Neural progenitor cell (in vitro differentiated cells): ENCODE data around the gene ZNF831. TPM values are rescaled to one million over a fixed set of nuclear protein-coding genes. Genes with fewer than 3 reads are reported as not detected.

ENCODE experiments used
- DNase-seq: peaks from one replicate; pipeline ENCODE4 v3.0.0-alpha.2; 2016; ENCODE audit warnings: low spot score
- H2AFZ ChIP-seq: fragments of 200-600 bp; sonication (generic); replicated peaks from 2 replicates; pipeline ENCODE4 v1.6.1; 2016; ENCODE audit warnings: antibody characterized with exemption
- H3F3A ChIP-seq: fragments of 200-600 bp; sonication (generic); 2 replicates; pipeline ENCODE4 v1.6.1; 2016; ENCODE audit warnings: antibody characterized with exemption, low read depth
- H3K27ac ChIP-seq: fragments of 200-600 bp; sonication (generic); 2 replicates; pipeline ENCODE4 v1.5.1; 2016; ENCODE audit warnings: mild to moderate bottlenecking
- H3K27me3 ChIP-seq: fragments of 200-600 bp; sonication (generic); 2 replicates; pipeline ENCODE4 v1.6.1; 2016; ENCODE audit warnings: mild to moderate bottlenecking, moderate library complexity
- H3K36me3 ChIP-seq: fragments of 200-600 bp; sonication (generic); 2 replicates; pipeline ENCODE4 v1.5.1; 2016
- H3K4me1 ChIP-seq: fragments of 200-600 bp; sonication (generic); 2 replicates; pipeline ENCODE4 v1.6.1; 2016; ENCODE audit warnings: mixed run types
- H3K4me2 ChIP-seq: fragments of 200-600 bp; sonication (generic); 2 replicates; pipeline ENCODE4 v1.6.1; 2016
- H3K4me3 ChIP-seq: fragments of 200-600 bp; sonication (generic); 2 replicates; pipeline ENCODE4 v1.5.1; 2016
- H3K79me2 ChIP-seq: fragments of 200-600 bp; sonication (generic); 2 replicates; pipeline ENCODE4 v1.6.1; 2016; ENCODE audit warnings: low read depth
- H3K9ac ChIP-seq: fragments of 200-600 bp; sonication (generic); 2 replicates; pipeline ENCODE4 v1.6.1; 2016
- H3K9me3 ChIP-seq: fragments of 200-600 bp; sonication (generic); 2 replicates; pipeline ENCODE4 v1.5.1; 2016; ENCODE audit warnings: low read depth
- H4K20me1 ChIP-seq: fragments of 200-600 bp; sonication (generic); 2 replicates; pipeline ENCODE4 v1.6.1; 2016; ENCODE audit warnings: low read depth
- H3K27ac Mint-ChIP-seq: 3 replicates; pipeline ENCODE4 v1.8.0; 2021; ENCODE audit warnings: mixed read lengths
- H3K27me3 Mint-ChIP-seq: 2 replicates; pipeline ENCODE4 v1.8.0; 2022; ENCODE audit warnings: low read depth, mild to moderate bottlenecking, inconsistent platforms, moderate library complexity, mixed read lengths; ENCODE audit not compliant: insufficient read depth
- H3K36me3 Mint-ChIP-seq: 3 replicates; pipeline ENCODE4 v1.8.0; 2021; ENCODE audit warnings: mixed read lengths
- H3K4me1 Mint-ChIP-seq: 3 replicates; pipeline ENCODE4 v1.8.0; 2021; ENCODE audit warnings: mixed read lengths
- H3K4me3 Mint-ChIP-seq: 3 replicates; pipeline ENCODE4 v1.8.0; 2021; ENCODE audit warnings: mild to moderate bottlenecking, moderate library complexity, mixed read lengths
- H3K9me3 Mint-ChIP-seq: 3 replicates; pipeline ENCODE4 v1.8.0; 2020; ENCODE audit warnings: mixed read lengths
- CTCF ChIP-seq: fragments of 200-600 bp; sonication (generic); IDR thresholded peaks from 2 replicates; pipeline ENCODE4 v1.5.1; 2017; ENCODE audit warnings: antibody characterized with exemption, mild to moderate bottlenecking
- EZH2 ChIP-seq: fragments of 200-600 bp; sonication (generic); IDR thresholded peaks from 2 replicates; pipeline ENCODE4 v1.6.1; 2017; ENCODE audit warnings: antibody characterized with exemption, mild to moderate bottlenecking, moderate library complexity
- EZH2phosphoT487 ChIP-seq: fragments of 200-600 bp; sonication (generic); IDR thresholded peaks from 2 replicates; pipeline ENCODE4 v1.6.1; 2017; ENCODE audit warnings: antibody characterized with exemption
- total RNA-seq: library from RNA; depleted of rRNA; stranded (reverse); fragments of >200 nt; gene quantifications from 2 replicates; pipeline ENCODE4 v1.2.3, GENCODE V29; 2015; ENCODE audit warnings: low replicate concordance

Gene ZNF831
- total RNA-seq, 1 donor from 2014 or later, result not detected

DNA sequence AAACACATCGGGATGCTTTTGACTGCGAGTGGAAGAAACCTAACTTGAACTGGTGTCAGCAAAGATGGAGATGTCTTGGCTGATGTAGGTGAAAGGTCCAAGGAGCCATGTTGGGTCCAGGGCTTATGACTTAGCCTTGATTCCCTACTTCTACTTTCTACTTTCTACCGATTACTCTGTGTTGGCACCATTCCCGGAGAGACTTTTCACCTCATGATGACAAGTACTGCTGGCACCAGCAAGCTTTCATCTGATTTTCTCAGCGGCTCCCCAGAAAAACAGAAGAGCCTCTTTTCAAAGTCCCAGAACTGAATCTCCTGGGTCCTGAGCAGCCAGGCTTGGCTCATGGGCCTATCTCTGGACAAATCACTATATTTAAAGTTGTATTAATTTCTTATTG, 131.9 kb downstream of the ZNF831 start:
- no peak overlapping the region for H3K27ac ChIP-seq
- no peaks in the 10 kb centered on the region for H3K79me2 ChIP-seq
- Mint-ChIP-seq H3K9me3 (no peaks in the 10 kb centered on the region), H3K36me3 (no peaks in the 10 kb centered on the region), H3K4me1 (peaks cover 2% of the 10 kb centered on the region), H3K27ac (no peak overlapping the region), H3K27me3 (peaks cover 26% of the 10 kb centered on the region), H3K4me3 (no peak overlapping the region)
- peaks cover 48% of the 10 kb centered on the region for H3K27me3 ChIP-seq
- no peak overlapping the region for H2AFZ ChIP-seq
- DNase-seq, result no peak
- TF ChIP-seq CTCF, result no peak
- no peak overlapping the region for H3K4me3 ChIP-seq
- H3K4me2 ChIP-seq, result no peak overlapping the region
- H3K4me1 ChIP-seq, result peaks cover 11% of the 10 kb centered on the region
- no peak overlapping the region for H3K9ac ChIP-seq
- no peaks in the 10 kb centered on the region for H3K36me3 ChIP-seq
- H4K20me1 ChIP-seq, result no peaks in the 10 kb centered on the region
- no peaks in the 10 kb centered on the region for H3K9me3 ChIP-seq
- no peaks in the 10 kb centered on the region for H3F3A ChIP-seq

- H3K9me3 ChIP-seq, result no peaks in the 10 kb centered on the region
- Mint-ChIP-seq H3K4me3 (no peak overlapping the region), H3K27me3 (peaks cover 45% of the 10 kb centered on the region), H3K4me1 (no peaks in the 10 kb centered on the region), H3K36me3 (no peaks in the 10 kb centered on the region), H3K27ac (no peak overlapping the region), H3K9me3 (no peaks in the 10 kb centered on the region)
- peaks cover 19% of the 10 kb centered on the region for H3K4me1 ChIP-seq
- no peaks in the 10 kb centered on the region for H4K20me1 ChIP-seq
- H3K27me3 ChIP-seq, result peaks cover 69% of the 10 kb centered on the region
- H2AFZ ChIP-seq, result no peak overlapping the region
- H3K79me2 ChIP-seq, result no peaks in the 10 kb centered on the region
- DNase-seq, result peak; percentile 62
- no peak overlapping the region for H3K4me2 ChIP-seq
- TF ChIP-seq EZH2 (no peak), EZH2phosphoT487 (no peak), CTCF (no peak)
- no peak overlapping the region for H3K9ac ChIP-seq
- no peaks in the 10 kb centered on the region for H3F3A ChIP-seq
- no peak overlapping the region for H3K27ac ChIP-seq
- H3K4me3 ChIP-seq, result no peak overlapping the region
- H3K36me3 ChIP-seq, result no peaks in the 10 kb centered on the region
These were observed 134.1 kb downstream of the ZNF831 start for GRCh38 chr20:59297686-59298085.

DNA sequence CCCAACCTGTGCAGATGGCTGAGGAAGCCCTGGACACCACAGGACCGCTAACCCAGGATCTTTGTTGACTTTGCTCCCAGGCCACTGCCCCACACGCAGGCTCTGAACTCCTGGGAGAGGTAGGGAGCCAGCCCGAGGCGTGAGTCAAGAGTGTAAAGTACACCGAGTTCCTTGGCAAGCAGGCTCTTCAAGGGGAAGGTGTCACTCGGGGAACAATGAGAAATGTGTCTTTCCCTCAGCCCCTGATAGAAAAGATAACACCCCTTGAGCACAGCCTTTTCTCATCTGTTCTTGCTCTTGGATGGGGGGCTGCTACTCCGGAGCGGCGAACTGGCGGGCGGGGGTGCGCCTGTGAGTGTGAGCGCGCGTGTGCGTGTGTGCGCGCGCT, 136.3 kb downstream of the ZNF831 start:
- H3K4me1 ChIP-seq, result peaks cover 19% of the 10 kb centered on the region
- Mint-ChIP-seq H3K36me3 (no peaks in the 10 kb centered on the region), H3K4me3 (no peak overlapping the region), H3K9me3 (no peaks in the 10 kb centered on the region), H3K27me3 (peaks cover 45% of the 10 kb centered on the region), H3K27ac (no peak overlapping the region), H3K4me1 (peaks cover 3% of the 10 kb centered on the region)
- H3K79me2 ChIP-seq, result no peaks in the 10 kb centered on the region
- no peaks in the 10 kb centered on the region for H3F3A ChIP-seq
- H3K9ac ChIP-seq, result no peak overlapping the region
- peak overlapping the region; percentile 95 for H3K4me2 ChIP-seq
- H3K36me3 ChIP-seq, result no peaks in the 10 kb centered on the region
- no peak overlapping the region for H3K27ac ChIP-seq
- H2AFZ ChIP-seq, result peak overlapping the region; percentile 97
- no peak for DNase-seq
- peak overlapping the region; percentile 64 for H3K4me3 ChIP-seq
- TF ChIP-seq EZH2phosphoT487 (no peak), CTCF (no peak), EZH2 (no peak)
- no peaks in the 10 kb centered on the region for H4K20me1 ChIP-seq
- peaks cover 92% of the 10 kb centered on the region for H3K27me3 ChIP-seq
- no peaks in the 10 kb centered on the region for H3K9me3 ChIP-seq
